Hepatic stellate cell (primary cell): ENCODE measurements around the gene DHRSX.
"Not testable (repeated sequence)": the region's sequence is repeated elsewhere in the genome, so short reads cannot be mapped to it uniquely, and the experiment has no call there.

Experiments
- DNase-seq: peaks from one replicate; pipeline ENCODE4 v3.0.0; 2011; ENCODE audit warnings: low spot score

Gene DHRSX

DNA sequence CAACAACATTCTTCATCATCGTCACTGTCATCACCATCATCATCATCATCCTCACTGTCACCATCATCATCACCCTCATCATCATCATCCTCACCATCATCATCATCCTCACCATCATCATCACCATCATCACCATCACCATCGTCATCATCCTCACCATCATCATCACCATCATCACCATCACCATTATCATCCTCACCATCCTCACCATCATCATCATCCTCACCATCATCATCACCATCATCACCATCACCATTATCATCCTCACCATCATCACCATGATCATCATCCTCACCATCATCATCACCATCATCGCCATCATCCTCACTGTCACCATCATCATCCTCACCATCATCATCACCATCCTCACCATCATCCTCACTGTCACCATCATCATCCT is 18.9 kb upstream of the DHRSX start:
- DNase-seq: not testable (repeated sequence)

GRCh38 chrX:2517055-2517454 is 16.3 kb upstream of the DHRSX start:
- DNase-seq: no peak

- DNase-seq: no peak
Observed at GRCh38 chrX:2516623-2517022, 15.8 kb upstream of the DHRSX start.

DNA sequence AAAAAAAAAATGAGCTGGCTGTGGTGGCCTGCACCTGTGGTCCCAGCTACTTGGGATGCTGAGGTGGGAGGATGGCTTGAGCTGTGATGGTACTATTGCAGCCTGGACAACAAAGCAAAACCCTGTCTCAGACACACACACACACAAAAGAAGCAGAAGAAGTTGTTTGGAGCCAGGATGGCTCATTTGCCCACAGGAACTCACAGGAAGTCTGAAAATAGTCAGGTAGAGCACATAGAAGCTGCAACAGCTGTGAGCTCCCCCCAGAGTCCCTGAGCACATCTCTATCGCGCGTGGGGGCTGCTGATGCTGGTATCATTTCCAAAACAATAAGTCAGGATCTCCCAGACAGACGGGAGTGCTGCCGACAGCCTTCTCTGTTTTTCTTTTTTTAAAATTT is 13.4 kb upstream of the DHRSX start:
- DNase-seq: no peak

GRCh38 chrX:2513121-2513664 is 12.4 kb upstream of the DHRSX start:
- DNase-seq: no peak

DNA sequence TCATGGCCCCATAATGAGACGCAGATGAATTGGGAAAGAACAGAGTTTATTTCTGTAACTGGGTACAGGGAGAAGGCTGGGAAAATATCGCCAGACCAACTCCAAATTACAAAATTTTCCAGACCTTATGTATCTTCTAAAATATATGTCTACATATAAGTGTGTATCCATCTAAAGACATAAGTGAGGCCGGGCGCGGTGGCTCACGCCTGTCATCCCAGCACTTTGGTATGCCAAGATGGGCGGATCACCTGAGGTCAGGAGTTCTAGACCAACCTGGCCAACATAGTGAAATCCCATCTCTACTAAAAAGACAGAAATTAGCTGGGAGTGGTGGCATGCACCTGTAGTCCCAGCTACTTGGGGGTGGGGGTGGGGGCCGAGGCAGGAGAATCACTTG is 11.7 kb upstream of the DHRSX start:
- DNase-seq: no peak

DNA sequence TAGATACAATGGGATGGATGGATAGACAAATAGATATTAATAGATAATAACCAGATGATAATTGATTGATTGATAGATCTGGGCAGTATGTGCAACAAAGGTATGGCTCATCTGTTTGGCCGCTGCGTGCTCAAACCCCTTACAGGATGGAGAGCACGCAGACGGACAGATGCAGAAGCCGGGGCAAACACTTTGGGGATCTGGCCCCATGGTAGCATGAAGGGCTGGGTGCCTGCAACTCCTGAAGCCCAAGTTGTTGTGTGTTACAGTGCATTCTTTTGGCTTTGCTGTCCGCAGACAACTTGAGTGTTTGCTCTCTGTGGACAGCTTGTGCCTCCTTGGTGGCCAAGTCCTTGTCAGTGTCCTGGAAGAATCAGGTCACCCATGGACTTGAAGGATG is 10.6 kb upstream of the DHRSX start:
- no peak for DNase-seq

- DNase-seq: no peak
Observed at GRCh38 chrX:2508648-2509335, 8.0 kb upstream of the DHRSX start.

DNA sequence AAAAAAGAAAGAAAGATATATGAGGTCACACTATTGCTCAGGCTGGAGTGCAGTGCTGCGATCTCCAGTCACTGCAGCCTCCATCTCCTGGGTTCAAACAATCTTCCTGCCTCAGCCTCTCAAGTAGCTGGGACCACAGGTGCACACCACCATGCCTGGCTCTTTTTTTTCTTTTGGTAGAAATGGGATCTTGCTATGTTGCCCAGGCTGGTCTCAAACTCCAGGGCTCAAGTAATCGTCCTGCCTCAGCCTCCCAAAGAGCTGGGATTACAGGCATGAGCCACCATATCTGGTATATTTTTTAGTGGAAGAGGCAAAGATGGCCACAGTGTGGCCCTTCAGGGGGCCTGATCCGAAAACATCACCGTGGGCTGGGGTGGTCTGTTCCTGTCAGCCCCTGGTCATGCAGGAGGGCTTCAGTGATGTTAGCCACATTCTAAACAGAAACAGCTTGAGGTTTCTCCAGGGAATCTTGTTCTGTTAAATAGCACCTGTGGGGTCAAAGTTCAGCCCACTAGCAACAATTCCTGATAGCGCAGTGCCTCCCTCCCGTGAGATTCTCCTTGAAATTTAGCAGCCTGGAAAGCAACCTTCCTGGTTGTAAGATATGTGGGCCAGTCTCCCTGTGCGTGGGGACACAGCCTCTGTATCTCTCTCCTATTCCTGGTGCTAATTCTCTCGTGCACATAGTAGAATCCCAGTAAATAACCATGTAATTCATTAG is 7.3 kb upstream of the DHRSX start:
- no peak for DNase-seq

DNA sequence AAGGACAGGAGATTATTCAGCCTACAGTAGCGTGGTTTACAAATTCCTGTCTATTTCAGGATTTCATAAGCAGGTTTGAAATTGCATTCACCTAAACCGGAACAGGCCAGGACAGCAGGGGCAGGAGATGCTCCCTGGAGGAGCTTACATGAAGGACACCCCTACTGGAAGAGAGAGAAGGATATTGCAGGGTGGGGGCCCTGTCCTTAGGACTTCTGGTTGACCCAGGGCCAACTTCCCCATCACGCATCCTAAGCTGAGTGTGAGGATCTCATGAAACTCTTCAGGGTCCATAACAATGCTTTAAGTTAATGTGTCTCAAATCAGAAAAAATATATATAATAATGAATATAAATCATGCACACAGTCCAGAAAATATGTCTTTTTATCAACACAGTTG is 6.4 kb upstream of the DHRSX start:
- no peak for DNase-seq

DNA sequence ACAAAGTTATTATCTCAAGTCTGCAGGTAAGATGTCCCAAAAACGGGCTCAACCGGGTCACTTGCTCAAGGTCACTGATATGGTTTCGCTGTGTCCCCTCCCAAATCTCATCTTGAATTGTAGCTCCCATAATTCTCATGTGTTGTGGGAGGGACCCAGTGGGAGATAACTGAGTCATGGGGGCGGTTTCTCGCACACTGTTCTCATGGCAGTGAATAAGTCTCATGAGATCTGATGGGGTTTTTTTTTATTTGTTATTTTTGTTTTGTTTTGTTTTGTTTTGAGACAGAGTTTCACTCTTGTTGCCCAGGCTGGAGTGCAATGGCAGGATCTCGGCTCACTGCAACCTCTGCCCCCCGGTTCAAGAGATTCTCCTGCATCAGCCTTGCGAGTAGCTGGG is 4.6 kb upstream of the DHRSX start:
- DNase-seq: not testable (repeated sequence)

- no peak for DNase-seq
Observed at GRCh38 chrX:2504706-2505332, 4.0 kb upstream of the DHRSX start.

GRCh38 chrX:2503591-2504500 is 3.1 kb upstream of the DHRSX start:
- DNase-seq: no peak

- peak; percentile 30 for DNase-seq
Observed at GRCh38 chrX:2502668-2503519, 2.1 kb upstream of the DHRSX start.

DNA sequence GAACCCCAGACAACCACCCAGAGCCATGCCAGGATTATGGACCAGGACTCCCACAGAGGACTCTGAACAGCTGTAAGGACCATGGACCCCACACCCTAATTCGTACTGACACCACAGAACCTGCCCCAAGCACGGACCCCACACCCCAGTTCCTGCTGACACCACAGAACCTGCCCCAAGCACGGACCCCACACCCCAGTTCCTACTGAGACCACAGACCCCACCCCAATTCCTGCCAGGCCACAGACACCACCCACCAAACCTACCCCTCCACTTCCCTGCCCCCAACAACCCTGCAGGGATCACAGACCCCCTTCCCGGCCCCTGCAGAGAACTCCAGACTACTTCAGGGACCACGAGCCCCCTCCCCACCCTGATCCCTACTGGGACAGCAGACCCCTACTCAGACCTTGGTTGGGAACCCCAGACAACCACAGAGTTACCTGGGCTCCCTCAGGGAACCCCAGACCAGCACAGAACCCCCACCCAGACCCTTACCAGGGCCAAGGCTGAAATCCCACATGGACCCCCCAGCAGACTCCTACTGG is 1.4 kb upstream of the DHRSX start:
- DNase-seq: no peak

GRCh38 chrX:2501559-2502102 is 855 bp upstream of the DHRSX start:
- no peak for DNase-seq

DNA sequence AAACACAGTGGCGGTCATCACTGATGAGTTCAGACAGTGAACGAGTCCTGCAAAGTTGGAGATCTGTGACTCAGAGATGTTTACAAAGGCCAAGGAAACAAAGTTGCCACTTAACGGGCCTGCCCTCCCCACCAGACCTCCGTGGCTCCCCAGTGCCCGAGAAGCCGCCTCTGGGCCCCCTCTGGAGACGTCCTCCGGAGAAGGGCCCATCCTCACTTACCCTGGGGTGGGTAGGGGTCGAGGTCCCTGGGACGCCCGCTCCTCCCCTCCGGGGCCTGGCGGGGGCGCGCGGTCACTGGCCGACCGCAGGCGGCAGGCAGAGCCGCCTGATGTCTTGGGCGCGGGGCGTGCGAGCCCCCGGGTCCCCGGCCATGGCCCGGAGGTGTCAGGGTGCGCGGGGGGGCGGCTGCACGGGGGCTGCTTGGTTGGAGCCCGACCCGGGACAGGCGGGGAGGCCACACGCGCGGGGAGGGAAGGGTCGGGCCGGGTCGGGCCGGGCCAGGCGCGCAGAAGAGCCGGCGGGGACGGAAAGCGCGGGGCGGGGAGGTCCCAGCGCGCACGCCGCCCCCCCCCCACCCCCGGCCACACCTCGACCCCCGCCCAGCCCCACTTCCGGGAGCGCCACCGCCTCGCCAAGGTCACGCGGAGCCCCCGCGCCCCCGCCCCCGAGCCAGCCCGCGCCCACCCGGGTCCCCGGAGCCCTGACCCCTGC is 529 bp downstream of the DHRSX start:
- peak; percentile 69 for DNase-seq

GRCh38 chrX:2499507-2499906 is 1.3 kb downstream of the DHRSX start:
- no peak for DNase-seq

DNA sequence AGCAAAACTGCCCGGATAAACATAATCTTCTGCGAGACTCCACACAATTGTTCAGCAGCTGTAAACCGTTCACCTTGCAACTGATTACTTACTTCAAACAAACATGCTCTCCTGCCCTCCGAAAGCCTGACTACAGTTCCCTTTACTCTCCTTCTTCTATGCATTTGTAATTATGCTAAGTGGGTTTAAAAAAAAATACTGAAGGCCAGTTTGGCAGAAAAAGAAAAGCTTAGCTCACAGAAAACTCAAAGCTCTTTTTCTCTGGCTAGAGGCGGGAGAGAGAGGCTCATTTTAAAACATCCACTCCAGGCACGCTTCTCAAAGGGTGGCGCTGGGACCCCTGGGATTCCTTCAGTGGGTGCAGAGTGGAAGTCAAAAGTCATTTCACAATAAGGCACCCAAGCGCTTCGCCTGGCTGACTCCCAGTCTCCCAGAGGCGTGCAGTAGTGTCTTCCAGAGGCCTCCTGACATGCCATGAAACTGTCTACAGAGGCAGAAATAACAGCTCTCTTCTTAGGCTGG is 1.9 kb downstream of the DHRSX start:
- DNase-seq: peak; percentile 41
